CD8-positive, alpha-beta memory T cell (primary cell): ENCODE measurements around the gene NT5E. TPM values are rescaled to one million over a fixed set of nuclear protein-coding genes. Genes with fewer than 3 reads are reported as not detected.

Experiments
- CTCF ChIA-PET: fragments of 350-600 bp; sonication (Branson Sonifier 250); formaldehyde crosslinking; loops from one replicate; lab custom pipeline; 2021; ENCODE audit warnings: antibody characterized with exemption; lab: Charles Lee
- POLR2A ChIA-PET: fragments of 350-600 bp; sonication (Branson Sonifier 250); formaldehyde crosslinking; loops from one replicate; lab custom pipeline; 2021; ENCODE audit warnings: antibody characterized with exemption; lab: Charles Lee
- DNase-seq, 5 donors: peaks; one replicate each; pipeline versions ENCODE4 v3.0.0 to v3.0.0-alpha.2; 2020 to 2022; ENCODE audit warnings: mixed read lengths in 1 of 5
- H3K27ac ChIP-seq: one replicate; pipeline ENCODE4 v1.7.0; 2013; ENCODE audit warnings: low read depth, mild to moderate bottlenecking, low read length, moderate library complexity
- H3K27me3 ChIP-seq: 2 replicates; pipeline ENCODE4 v1.7.0; 2013; ENCODE audit warnings: low read length, mild to moderate bottlenecking; ENCODE audit not compliant: insufficient read depth, poor library complexity, severe bottlenecking
- H3K36me3 ChIP-seq: 2 replicates; pipeline ENCODE4 v1.7.0; 2013; ENCODE audit warnings: mild to moderate bottlenecking, low read length, moderate library complexity; ENCODE audit not compliant: insufficient read depth
- H3K4me1 ChIP-seq: 2 replicates; pipeline ENCODE4 v1.7.0; 2013; ENCODE audit warnings: mild to moderate bottlenecking, low read length, moderate library complexity; ENCODE audit not compliant: insufficient read depth
- H3K4me3 ChIP-seq: 2 replicates; pipeline ENCODE4 v1.7.0; 2013; ENCODE audit warnings: mild to moderate bottlenecking, low read length
- H3K9me3 ChIP-seq: 2 replicates; pipeline ENCODE4 v1.7.0; 2013; ENCODE audit warnings: mild to moderate bottlenecking, low read length
- H3K27ac Mint-ChIP-seq, 8 donors: one replicate each; pipeline ENCODE4 v1.8.0; 2020 to 2021; ENCODE audit warnings: mixed read lengths in 8 of 8, mild to moderate bottlenecking in 6 of 8, inconsistent platforms in 3 of 8, moderate library complexity in 3 of 8
- H3K27me3 Mint-ChIP-seq, 2 donors: one replicate each; pipeline ENCODE4 v1.8.0; 2020 to 2021; ENCODE audit warnings: mixed read lengths in 2 of 2, mild to moderate bottlenecking in 1 of 2, moderate library complexity in 1 of 2
- H3K36me3 Mint-ChIP-seq, 3 donors: one replicate each; pipeline ENCODE4 v1.8.0; 2020 to 2021; ENCODE audit warnings: mixed read lengths in 3 of 3, inconsistent platforms in 1 of 3, mild to moderate bottlenecking in 1 of 3
- H3K4me1 Mint-ChIP-seq, 3 donors: one replicate each; pipeline ENCODE4 v1.8.0; 2020 to 2021; ENCODE audit warnings: mixed read lengths in 3 of 3, inconsistent platforms in 1 of 3, mild to moderate bottlenecking in 1 of 3
- H3K4me3 Mint-ChIP-seq, 7 donors: one replicate each; pipeline ENCODE4 v1.8.0; 2020 to 2021; ENCODE audit warnings: mixed read lengths in 7 of 7, mild to moderate bottlenecking in 6 of 7, moderate library complexity in 4 of 7, inconsistent platforms in 2 of 7
- H3K9me3 Mint-ChIP-seq, 5 donors: one replicate each; pipeline ENCODE4 v1.8.0; 2020 to 2022; ENCODE audit warnings: mixed read lengths in 5 of 5, mild to moderate bottlenecking in 3 of 5, moderate library complexity in 2 of 5, inconsistent platforms in 1 of 5
- polyA plus RNA-seq: library from polyadenylated mRNA; unstranded; fragments of 300-500 nt; fragmentation: Illumina TruSeq; gene quantifications from one replicate; pipeline ENCODE4 v1.2.3, GENCODE V29; 2021
- total RNA-seq, 2 experiments: library from RNA; stranded (reverse); gene quantifications; one replicate each; pipeline ENCODE4 v1.2.3, GENCODE V29; 2021

NT5E gene
- total RNA-seq (10 to 100 TPM; 14.8 to 15.4 TPM), polyA plus RNA-seq (32.7 TPM)

DNA sequence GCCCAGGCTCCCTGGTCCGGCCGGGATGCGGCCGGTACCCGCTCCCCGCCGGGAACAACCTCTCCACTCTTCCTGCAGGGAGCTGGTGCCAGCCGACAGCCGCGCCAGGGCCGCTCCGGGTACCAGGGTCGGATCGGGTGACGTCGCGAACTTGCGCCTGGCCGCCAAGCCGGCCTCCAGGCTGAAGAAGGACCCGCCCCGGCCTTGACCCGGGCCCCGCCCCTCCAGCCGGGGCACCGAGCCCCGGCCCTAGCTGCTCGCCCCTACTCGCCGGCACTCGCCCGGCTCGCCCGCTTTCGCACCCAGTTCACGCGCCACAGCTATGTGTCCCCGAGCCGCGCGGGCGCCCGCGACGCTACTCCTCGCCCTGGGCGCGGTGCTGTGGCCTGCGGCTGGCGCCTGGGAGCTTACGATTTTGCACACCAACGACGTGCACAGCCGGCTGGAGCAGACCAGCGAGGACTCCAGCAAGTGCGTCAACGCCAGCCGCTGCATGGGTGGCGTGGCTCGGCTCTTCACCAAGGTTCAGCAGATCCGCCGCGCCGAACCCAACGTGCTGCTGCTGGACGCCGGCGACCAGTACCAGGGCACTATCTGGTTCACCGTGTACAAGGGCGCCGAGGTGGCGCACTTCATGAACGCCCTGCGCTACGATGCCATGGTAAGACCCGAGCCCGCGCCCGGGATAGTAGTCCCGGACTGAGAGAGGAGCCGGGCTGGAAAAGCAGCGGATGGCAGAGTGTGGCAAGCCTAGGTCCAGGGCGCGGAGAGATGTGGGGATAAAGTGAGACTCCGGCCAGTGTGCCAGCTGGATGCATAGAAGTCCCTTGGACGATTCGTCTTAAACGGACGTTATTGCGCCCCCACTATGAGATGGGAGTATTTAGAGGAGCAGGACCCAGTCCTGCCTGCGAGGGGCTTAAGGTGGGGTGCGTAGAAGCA, at the start of gene NT5E:
Gene NT5E (plus strand): TSS at position 266 of the 942 bp plus-strand sequence. CDS start 57 bp downstream, at position 323.
- H3K4me3 Mint-ChIP-seq: peak within 1 kb of the TSS; percentile 90 to 97 (median 95)
- Histone ChIP-seq H3K27ac (peak within 1 kb of the TSS; percentile 58), H3K4me3 (peak within 1 kb of the TSS; percentile 64), H3K36me3 (no peaks in the 10 kb centered on the region), H3K4me1 (peaks cover 25% of the 10 kb centered on the region), H3K27me3 (peaks cover 13% of the 10 kb centered on the region), H3K9me3 (no peaks in the 10 kb centered on the region)
- peaks cover 0 to 25% (median 0%) of the 10 kb centered on the region in 3 donors for H3K36me3 Mint-ChIP-seq
- POLR2A ChIA-PET: interaction anchor here (0.5 to 2.6 kb wide), 10 partner anchors 9 to 193 kb away, joined by 3 to 27 read pairs (median 4); partner anchors contain the start of gene SYNCRIP
- no peaks in the 10 kb centered on the region for H3K9me3 Mint-ChIP-seq
- CTCF ChIA-PET: interaction anchor here (0.9 to 11.7 kb wide), 12 partner anchors 8 to 96 kb away, joined by 3 to 115 read pairs (median 5); no protein-coding TSS in a partner anchor
- peaks cover 54 to 72% (median 67%) of the 10 kb centered on the region in 3 donors for H3K4me1 Mint-ChIP-seq
- H3K27me3 Mint-ChIP-seq: peaks cover 28 to 38% of the 10 kb centered on the region in 2 donors
- peak; percentile 3 to 67 (median 57) for DNase-seq
- peak within 1 kb of the TSS; percentile 55 to 95 (median 90) for H3K27ac Mint-ChIP-seq

DNA sequence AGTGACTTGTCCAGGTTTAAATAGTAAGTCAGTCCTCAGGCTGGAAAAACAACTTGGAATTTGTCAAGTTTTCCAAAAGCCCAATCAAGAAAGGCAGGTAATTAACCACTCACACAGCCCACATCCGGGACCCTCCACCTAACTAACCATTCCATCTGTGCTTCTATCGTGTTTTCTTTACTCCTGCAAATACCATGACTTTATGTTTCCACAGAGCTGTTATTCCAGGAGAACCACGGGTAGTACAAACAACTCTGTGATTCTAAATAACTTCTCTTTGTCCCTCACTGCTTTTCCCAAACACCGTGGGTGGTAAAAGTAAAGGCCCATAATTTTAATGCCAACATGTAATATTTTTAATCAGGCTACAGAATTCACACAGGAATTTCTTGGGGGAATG, 49.6 kb upstream of the NT5E start:
- Histone ChIP-seq H3K4me1 (no peaks in the 10 kb centered on the region), H3K4me3 (no peak overlapping the region), H3K27me3 (no peaks in the 10 kb centered on the region), H3K9me3 (no peaks in the 10 kb centered on the region), H3K36me3 (no peaks in the 10 kb centered on the region), H3K27ac (no peak overlapping the region)
- POLR2A ChIA-PET: interaction anchor here (0.6 to 0.7 kb wide), 2 partner anchors 43 to 54 kb away, joined by 3 to 8 read pairs; no protein-coding TSS in a partner anchor
- peaks cover 28 to 57% (median 42%) of the 10 kb centered on the region in 3 donors for H3K4me1 Mint-ChIP-seq
- DNase-seq: no peak
- no peak overlapping the region for H3K4me3 Mint-ChIP-seq
- peaks cover 0 to 2% (median 0%) of the 10 kb centered on the region in 5 donors for H3K9me3 Mint-ChIP-seq
- H3K27ac Mint-ChIP-seq: peak overlapping the region in 1 of 8 donors; percentile 44
- H3K36me3 Mint-ChIP-seq: no peaks in the 10 kb centered on the region
- CTCF ChIA-PET: no interaction called here
- peaks cover 0 to 1% of the 10 kb centered on the region in 2 donors for H3K27me3 Mint-ChIP-seq

GRCh38 chr6:85401186-85402021, 48.5 kb upstream of the NT5E start:
- ChIA-PET CTCF (interaction anchor here (0.8 to 1.0 kb wide), 2 partner anchors 49 to 81 kb away, joined by 3 read pairs; partner anchors contain the start of gene NT5E), POLR2A (interaction anchor here (0.7 kb wide), 2 partner anchors 48 to 53 kb away, joined by 3 to 8 read pairs; no protein-coding TSS in a partner anchor)
- Mint-ChIP-seq H3K9me3 (peaks cover 0 to 2% (median 0%) of the 10 kb centered on the region in 5 donors), H3K27ac (peak overlapping the region in 5 of 8 donors; percentile 23 to 80 (median 58)), H3K36me3 (no peaks in the 10 kb centered on the region), H3K27me3 (peaks cover 0 to 1% of the 10 kb centered on the region in 2 donors), H3K4me3 (peak overlapping the region in 4 of 7 donors; percentile 2 to 63 (median 42)), H3K4me1 (peaks cover 34 to 68% (median 49%) of the 10 kb centered on the region in 3 donors)
- Histone ChIP-seq H3K9me3 (no peaks in the 10 kb centered on the region), H3K27ac (no peak overlapping the region), H3K27me3 (no peaks in the 10 kb centered on the region), H3K4me3 (no peak overlapping the region), H3K4me1 (no peaks in the 10 kb centered on the region), H3K36me3 (no peaks in the 10 kb centered on the region)
- peak in 1 of 5 donors; percentile 26 for DNase-seq

GRCh38 chr6:85402071-85402470, 47.8 kb upstream of the NT5E start:
- H3K4me3 Mint-ChIP-seq: peak overlapping the region in 1 of 7 donors; percentile 8
- ChIA-PET POLR2A (no interaction called here), CTCF (no interaction called here)
- peaks cover 0 to 2% (median 0%) of the 10 kb centered on the region in 5 donors for H3K9me3 Mint-ChIP-seq
- Histone ChIP-seq H3K4me3 (no peak overlapping the region), H3K36me3 (no peaks in the 10 kb centered on the region), H3K27me3 (no peaks in the 10 kb centered on the region), H3K4me1 (no peaks in the 10 kb centered on the region), H3K9me3 (no peaks in the 10 kb centered on the region), H3K27ac (no peak overlapping the region)
- peaks cover 0 to 1% of the 10 kb centered on the region in 2 donors for H3K27me3 Mint-ChIP-seq
- no peak for DNase-seq
- H3K36me3 Mint-ChIP-seq: no peaks in the 10 kb centered on the region
- peaks cover 37 to 75% (median 55%) of the 10 kb centered on the region in 3 donors for H3K4me1 Mint-ChIP-seq
- H3K27ac Mint-ChIP-seq: peak overlapping the region in 2 of 8 donors; percentile 58 to 74

- H3K4me3 Mint-ChIP-seq: no peak overlapping the region
- H3K27ac Mint-ChIP-seq: peak overlapping the region in 2 of 8 donors; percentile 9 to 88
- CTCF ChIA-PET: interaction anchor here (0.7 to 2.2 kb wide), 2 partner anchors 47 to 79 kb away, joined by 3 to 9 read pairs; partner anchors contain the start of gene NT5E
Measured at GRCh38 chr6:85402922-85403321, 47.0 kb upstream of the NT5E start.

DNA sequence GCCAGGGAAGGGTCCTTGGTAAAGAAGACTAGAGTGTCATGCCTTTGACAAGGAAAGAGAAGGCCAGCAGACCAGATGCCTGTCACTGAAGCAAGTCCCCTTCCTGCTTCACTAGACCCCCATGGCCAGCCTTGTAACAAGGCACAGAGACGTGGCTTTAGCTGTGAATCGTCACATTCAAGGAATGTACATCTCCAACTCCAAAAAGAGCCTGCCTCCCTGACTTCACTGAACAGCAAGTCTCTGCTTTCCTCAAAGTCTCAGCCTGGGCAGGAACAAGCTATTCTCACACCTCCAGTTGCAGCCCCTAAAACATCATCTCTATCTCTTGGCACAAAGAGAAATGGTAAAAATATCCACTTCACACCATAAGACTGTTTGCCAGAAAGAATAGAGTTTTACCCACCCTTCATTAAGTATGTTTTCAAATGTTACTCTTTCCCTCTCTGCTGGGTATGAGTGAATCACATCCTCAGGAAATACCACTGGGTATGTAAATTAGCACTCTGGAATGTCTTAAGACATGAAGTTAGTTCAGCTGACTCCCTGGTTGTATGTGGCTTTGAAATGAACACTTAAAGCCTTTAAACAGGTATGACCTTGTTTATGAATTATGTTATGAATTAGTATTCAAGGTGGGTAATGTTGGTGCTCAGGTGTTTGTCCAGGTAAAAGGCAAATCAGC, 46.4 kb upstream of the NT5E start:
- H3K27ac ChIP-seq: no peak overlapping the region
- H3K27me3 ChIP-seq: no peaks in the 10 kb centered on the region
- H3K4me3 ChIP-seq: no peak overlapping the region
- no peaks in the 10 kb centered on the region for H3K36me3 ChIP-seq
- no peaks in the 10 kb centered on the region for H3K36me3 Mint-ChIP-seq
- POLR2A ChIA-PET: no interaction called here
- H3K27ac Mint-ChIP-seq: peak overlapping the region in 5 of 8 donors; percentile 9 to 88 (median 25)
- no peaks in the 10 kb centered on the region for H3K4me1 ChIP-seq
- DNase-seq: no peak
- peak overlapping the region in 1 of 7 donors; percentile 37 for H3K4me3 Mint-ChIP-seq
- no peaks in the 10 kb centered on the region for H3K9me3 ChIP-seq
- H3K9me3 Mint-ChIP-seq: no peaks in the 10 kb centered on the region
- peaks cover 0 to under 1% of the 10 kb centered on the region in 2 donors for H3K27me3 Mint-ChIP-seq
- peaks cover 38 to 79% (median 58%) of the 10 kb centered on the region in 3 donors for H3K4me1 Mint-ChIP-seq
- CTCF ChIA-PET: interaction anchor here (0.7 to 2.2 kb wide), 2 partner anchors 46 to 79 kb away, joined by 3 to 9 read pairs; partner anchors contain the start of gene NT5E

More at GRCh38 chr6:85402922-85403321, 47.0 kb upstream of the NT5E start:
- Mint-ChIP-seq H3K36me3 (no peaks in the 10 kb centered on the region), H3K27me3 (peaks cover 0 to 1% of the 10 kb centered on the region in 2 donors), H3K9me3 (peaks cover 0 to 1% (median 0%) of the 10 kb centered on the region in 5 donors), H3K4me1 (peaks cover 38 to 79% (median 58%) of the 10 kb centered on the region in 3 donors)
- Histone ChIP-seq H3K27ac (no peak overlapping the region), H3K27me3 (no peaks in the 10 kb centered on the region), H3K9me3 (no peaks in the 10 kb centered on the region), H3K4me3 (no peak overlapping the region), H3K36me3 (no peaks in the 10 kb centered on the region), H3K4me1 (no peaks in the 10 kb centered on the region)
- POLR2A ChIA-PET: interaction anchor here (0.6 kb wide), 1 partner anchor 1538 kb away, joined by 3 read pairs; no protein-coding TSS in a partner anchor
- DNase-seq: no peak
